SU-DHL-6 (cell line): ENCODE results near the gene OR5V1.

Experiments
- H2AFZ ChIP-seq: fragments of 200-600 bp; sonication (generic); 2 replicates; pipeline ENCODE4 v1.6.1; 2014; ENCODE audit warnings: low read depth, mild to moderate bottlenecking, moderate library complexity, mixed read lengths, antibody characterized with exemption, low read length; ENCODE audit not compliant: severe bottlenecking
- H3F3A ChIP-seq: fragments of 200-600 bp; shearing (Covaris generic); 2 replicates; pipeline ENCODE4 v1.6.0; 2016; ENCODE audit warnings: antibody characterized with exemption, mild to moderate bottlenecking; ENCODE audit not compliant: insufficient read depth
- H3K27ac ChIP-seq: fragments of 200-600 bp; sonication (generic); 2 replicates; pipeline ENCODE4 v1.5.1; 2016; ENCODE audit warnings: low read depth, mild to moderate bottlenecking, low read length, moderate library complexity, mixed read lengths
- H3K27me3 ChIP-seq: fragments of 200-600 bp; sonication (generic), shearing (Covaris generic); 2 replicates; pipeline ENCODE4 v1.6.0; 2014; ENCODE audit warnings: mild to moderate bottlenecking, low read length
- H3K36me3 ChIP-seq: fragments of 200-600 bp; sonication (generic); 2 replicates; pipeline ENCODE4 v1.6.1; 2014; ENCODE audit warnings: mild to moderate bottlenecking, low read length, mixed read lengths
- H3K4me2 ChIP-seq: fragments of 300-600, 200-600 bp; shearing (Covaris generic), sonication (generic); 2 replicates; pipeline ENCODE4 v1.6.0; 2014; ENCODE audit warnings: low read length, low read depth, mild to moderate bottlenecking; ENCODE audit not compliant: poor library complexity, severe bottlenecking
- H3K4me3 ChIP-seq: fragments of 200-600 bp; sonication (generic); 2 replicates; pipeline ENCODE4 v1.5.1; 2014; ENCODE audit warnings: antibody characterized with exemption, low read length, mild to moderate bottlenecking, mixed read lengths; ENCODE audit not compliant: insufficient read depth, poor library complexity, severe bottlenecking
- H3K79me2 ChIP-seq: fragments of 200-600 bp; sonication (generic); 2 replicates; pipeline ENCODE4 v1.6.1; 2014; ENCODE audit warnings: mild to moderate bottlenecking, low read length, moderate library complexity; ENCODE audit not compliant: insufficient read depth
- H3K9ac ChIP-seq: fragments of 200-600 bp; sonication (generic); 2 replicates; pipeline ENCODE4 v1.7.0; 2014; ENCODE audit warnings: mild to moderate bottlenecking, low read length
- H3K9me2 ChIP-seq: fragments of 200-600 bp; sonication (generic); replicated peaks from 2 replicates; pipeline ENCODE4 v1.6.1; 2014; ENCODE audit warnings: low read length; ENCODE audit not compliant: insufficient read depth
- H3K9me3 ChIP-seq: fragments of 200-600 bp; sonication (generic); 2 replicates; pipeline ENCODE4 v1.6.1; 2014; ENCODE audit warnings: low read length, mixed read lengths; ENCODE audit not compliant: insufficient read depth
- H4K20me1 ChIP-seq: fragments of 200-600 bp; sonication (generic); 2 replicates; pipeline ENCODE4 v1.6.1; 2014; ENCODE audit warnings: low read depth, mild to moderate bottlenecking, antibody characterized with exemption, low read length, moderate library complexity, mixed read lengths
- EZH2phosphoT487 ChIP-seq: fragments of 200-600 bp; sonication (generic), shearing (Covaris generic); conservative IDR thresholded peaks from 2 replicates; pipeline ENCODE4 v1.6.1; 2018; ENCODE audit warnings: mild to moderate bottlenecking, antibody characterized with exemption, low read length, moderate library complexity, mixed read lengths
- TF ChIP-seq, protein P1 (sequence below): fragments of 200-600 bp; sonication (generic); IDR thresholded peaks from one replicate; pipeline ENCODE4 v1.5.1; 2017; ENCODE audit warnings: antibody characterized with exemption, mild to moderate bottlenecking, low read length, moderate library complexity; ENCODE audit not compliant: insufficient read depth, poor library complexity, severe bottlenecking

The OR5V1 gene

DNA sequence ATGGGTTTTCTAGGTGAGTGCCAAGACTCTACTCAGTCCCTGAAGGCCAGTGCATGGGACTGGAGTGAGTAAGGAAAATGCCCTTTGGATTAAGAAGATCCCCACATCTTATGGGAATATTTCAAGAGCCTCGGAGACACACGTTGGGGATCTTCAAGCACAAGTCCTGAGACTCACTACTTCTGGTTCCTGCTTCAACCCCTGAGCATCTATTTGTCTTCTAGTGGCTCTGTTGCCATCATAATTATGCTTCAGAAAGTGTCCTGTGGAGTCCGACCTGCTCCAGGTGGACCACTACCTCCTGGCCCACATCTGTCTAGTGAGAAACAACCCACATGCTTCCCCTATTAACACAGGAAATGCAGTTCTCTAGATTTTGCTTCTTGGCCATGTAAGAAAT is at the start of gene OR5V1:
OR5V1 (minus strand) TSS at position 101 of the 400 bp plus-strand sequence. CDS start 12,670 bp downstream, outside the sequence.
- H3K9me2 ChIP-seq, result no peaks in the 10 kb centered on the region
- TF ChIP-seq, protein P1, sequence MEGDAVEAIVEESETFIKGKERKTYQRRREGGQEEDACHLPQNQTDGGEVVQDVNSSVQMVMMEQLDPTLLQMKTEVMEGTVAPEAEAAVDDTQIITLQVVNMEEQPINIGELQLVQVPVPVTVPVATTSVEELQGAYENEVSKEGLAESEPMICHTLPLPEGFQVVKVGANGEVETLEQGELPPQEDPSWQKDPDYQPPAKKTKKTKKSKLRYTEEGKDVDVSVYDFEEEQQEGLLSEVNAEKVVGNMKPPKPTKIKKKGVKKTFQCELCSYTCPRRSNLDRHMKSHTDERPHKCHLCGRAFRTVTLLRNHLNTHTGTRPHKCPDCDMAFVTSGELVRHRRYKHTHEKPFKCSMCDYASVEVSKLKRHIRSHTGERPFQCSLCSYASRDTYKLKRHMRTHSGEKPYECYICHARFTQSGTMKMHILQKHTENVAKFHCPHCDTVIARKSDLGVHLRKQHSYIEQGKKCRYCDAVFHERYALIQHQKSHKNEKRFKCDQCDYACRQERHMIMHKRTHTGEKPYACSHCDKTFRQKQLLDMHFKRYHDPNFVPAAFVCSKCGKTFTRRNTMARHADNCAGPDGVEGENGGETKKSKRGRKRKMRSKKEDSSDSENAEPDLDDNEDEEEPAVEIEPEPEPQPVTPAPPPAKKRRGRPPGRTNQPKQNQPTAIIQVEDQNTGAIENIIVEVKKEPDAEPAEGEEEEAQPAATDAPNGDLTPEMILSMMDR, result no peak
- no peak for TF ChIP-seq EZH2phosphoT487
- H3K4me3 ChIP-seq, result no peak within 1 kb of the TSS
- H3K36me3 ChIP-seq, result no peaks in the 10 kb centered on the region
- no peaks in the 10 kb centered on the region for H3K27me3 ChIP-seq
- no peaks in the 10 kb centered on the region for H4K20me1 ChIP-seq
- no peaks in the 10 kb centered on the region for H3K79me2 ChIP-seq
- no peak within 1 kb of the TSS for H3K27ac ChIP-seq
- H2AFZ ChIP-seq, result no peak within 1 kb of the TSS
- no peak within 1 kb of the TSS for H3K9ac ChIP-seq
- no peak within 1 kb of the TSS for H3K4me2 ChIP-seq
- H3K9me3 ChIP-seq, result no peaks in the 10 kb centered on the region
- H3F3A ChIP-seq, result no peaks in the 10 kb centered on the region

DNA sequence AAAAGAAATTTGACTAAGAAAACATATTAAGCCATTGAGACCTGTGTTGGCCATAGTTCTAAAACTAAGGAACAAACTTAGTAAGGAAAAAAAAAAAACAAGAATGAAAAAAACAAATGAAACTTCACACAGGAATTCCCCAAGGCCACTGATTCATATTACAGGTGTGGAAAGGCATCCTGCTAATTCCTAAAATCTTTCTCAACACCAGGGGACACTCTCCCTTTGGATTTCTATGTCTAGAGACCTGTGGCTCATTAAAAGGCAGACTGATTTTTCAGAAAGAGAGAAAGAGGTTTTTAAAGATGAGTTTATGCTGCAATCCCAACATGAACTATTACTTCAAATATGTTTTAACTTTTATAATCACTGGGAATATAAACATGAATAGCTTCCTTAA is 45.9 kb upstream of the OR5V1 start, which contains the start of gene OR12D1:
OR12D1 (plus strand) TSS at position 341 of the 400 bp plus-strand sequence.
- TF ChIP-seq, protein P1, result no peak
- no peak for TF ChIP-seq EZH2phosphoT487
- H3F3A ChIP-seq, result no peaks in the 10 kb centered on the region
- no peaks in the 10 kb centered on the region for H3K27me3 ChIP-seq

DNA sequence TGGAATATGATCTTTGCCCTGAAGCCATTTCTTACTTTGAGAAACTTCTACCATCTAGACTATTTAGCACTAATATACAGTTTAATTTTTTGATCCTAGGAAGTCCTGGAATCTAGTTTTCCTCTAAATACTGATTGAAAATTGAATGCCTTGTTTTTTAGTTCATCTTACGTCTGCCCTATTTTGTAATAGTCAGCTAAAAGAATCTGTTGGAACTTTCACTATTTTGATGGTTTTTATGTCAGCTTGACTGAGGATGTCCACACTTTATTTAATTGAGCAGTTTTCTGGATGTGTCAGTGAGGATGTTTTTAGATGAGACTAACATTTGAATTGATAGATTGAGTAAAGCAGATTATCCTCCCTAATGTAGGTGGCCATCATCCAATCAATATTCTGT is 35.1 kb upstream of the OR5V1 start:
- H3K9me3 ChIP-seq, result no peaks in the 10 kb centered on the region
- H3K27ac ChIP-seq, result no peak overlapping the region
- H3K4me3 ChIP-seq, result no peak overlapping the region
- H3K9ac ChIP-seq, result no peak overlapping the region
- no peaks in the 10 kb centered on the region for H3F3A ChIP-seq
- no peaks in the 10 kb centered on the region for H3K36me3 ChIP-seq
- no peak overlapping the region for H2AFZ ChIP-seq
- H3K79me2 ChIP-seq, result no peaks in the 10 kb centered on the region
- no peaks in the 10 kb centered on the region for H3K27me3 ChIP-seq
- no peaks in the 10 kb centered on the region for H4K20me1 ChIP-seq
- TF ChIP-seq, protein P1, result no peak
- H3K9me2 ChIP-seq, result no peaks in the 10 kb centered on the region
- H3K4me2 ChIP-seq, result no peak overlapping the region

More for the DNA sequence above, 45.9 kb upstream of the OR5V1 start, which contains the start of gene OR12D1:
- no peak within 1 kb of the TSS for H3K4me3 ChIP-seq
- H3K9me2 ChIP-seq, result no peaks in the 10 kb centered on the region; the same call in 1 of the 2 replicates
- H3K36me3 ChIP-seq, result no peaks in the 10 kb centered on the region
- H3K9ac ChIP-seq, result no peak within 1 kb of the TSS
- no peaks in the 10 kb centered on the region for H3K79me2 ChIP-seq
- H3K4me2 ChIP-seq, result no peak within 1 kb of the TSS
- no peaks in the 10 kb centered on the region for H4K20me1 ChIP-seq
- H2AFZ ChIP-seq, result no peak within 1 kb of the TSS
- no peaks in the 10 kb centered on the region for H3K9me3 ChIP-seq
- no peak within 1 kb of the TSS for H3K27ac ChIP-seq
